CD4-positive, alpha-beta T cell (primary cell): ENCODE data around the gene GUK1. TPM values are rescaled to one million over a fixed set of nuclear protein-coding genes. Genes with fewer than 3 reads are reported as not detected.

Experiments used
- ATAC-seq: fragments of 200-7000 bp; cut with Tn5 transposase; one replicate; pipeline ENCODE4 v1.10.0; 2022; ENCODE audit warnings: mild to moderate bottlenecking; ENCODE audit not compliant: poor library complexity
- CTCF ChIA-PET: fragments of 350-600 bp; sonication (Branson Sonifier 250); formaldehyde crosslinking; loops from one replicate; lab custom pipeline; 2021; ENCODE audit warnings: antibody characterized with exemption, inconsistent platforms; lab: Charles Lee
- POLR2A ChIA-PET: fragments of 350-600 bp; sonication (Branson Sonifier 250); formaldehyde crosslinking; loops from one replicate; lab custom pipeline; 2021; ENCODE audit warnings: antibody characterized with exemption, inconsistent platforms; lab: Charles Lee
- DNase-seq, 14 experiments: peaks; one replicate each; pipeline ENCODE4 v3.0.0-alpha.2; 2013 to 2020; ENCODE audit warnings: mixed read lengths in 2 of 14
- H3K27ac ChIP-seq, 2 donors: one replicate each; pipeline versions ENCODE4 v1.5.1 to v1.7.0; 2013; ENCODE audit warnings: low read length in 2 of 2, low read depth in 1 of 2, mild to moderate bottlenecking in 1 of 2
- H3K27me3 ChIP-seq, 2 experiments: 1 replicate in 1 of 2; 2 replicates in 1 of 2; pipeline versions ENCODE4 v1.6.1 to v1.7.0; 2013; ENCODE audit warnings: low read length in 2 of 2, control low read depth in 1 of 2, mild to moderate bottlenecking in 1 of 2, moderate library complexity in 1 of 2; ENCODE audit not compliant: insufficient read depth in 2 of 2, control insufficient read depth in 1 of 2
- H3K36me3 ChIP-seq: one replicate; pipeline ENCODE4 v1.6.1; 2013; ENCODE audit warnings: low read length, control low read depth; ENCODE audit not compliant: insufficient read depth
- H3K4me1 ChIP-seq: one replicate; pipeline ENCODE4 v1.6.1; 2013; ENCODE audit warnings: low read length, control low read depth; ENCODE audit not compliant: insufficient read depth
- H3K4me3 ChIP-seq: one replicate; pipeline ENCODE4 v1.5.1; 2013; ENCODE audit warnings: mild to moderate bottlenecking, low read length, moderate library complexity
- H3K9me3 ChIP-seq, 2 experiments: 1 replicate in 1 of 2; 2 replicates in 1 of 2; pipeline versions ENCODE4 v1.6.1 to v1.7.0; 2013; ENCODE audit warnings: low read length in 2 of 2, mild to moderate bottlenecking in 2 of 2, control low read depth in 1 of 2, moderate library complexity in 1 of 2; ENCODE audit not compliant: control insufficient read depth in 1 of 2, insufficient read depth in 1 of 2
- H3K27ac Mint-ChIP-seq: one replicate; pipeline ENCODE4 v1.8.0; 2020; ENCODE audit warnings: mixed read lengths
- H3K27me3 Mint-ChIP-seq: one replicate; pipeline ENCODE4 v1.8.0; 2021; ENCODE audit warnings: mixed read lengths
- H3K36me3 Mint-ChIP-seq: one replicate; pipeline ENCODE4 v1.8.0; 2021; ENCODE audit warnings: low read depth, mixed read lengths
- H3K4me1 Mint-ChIP-seq: one replicate; pipeline ENCODE4 v1.8.0; 2021; ENCODE audit warnings: low read depth, mixed read lengths
- H3K4me3 Mint-ChIP-seq: one replicate; pipeline ENCODE4 v1.8.0; 2020; ENCODE audit warnings: mild to moderate bottlenecking, mixed read lengths
- H3K9me3 Mint-ChIP-seq: one replicate; pipeline ENCODE4 v1.8.0; 2020; ENCODE audit warnings: mixed read lengths
- CTCF ChIP-seq: fragments of 200-600 bp; IDR thresholded peaks from one replicate; pipeline ENCODE4 v1.8.0; 2022; ENCODE audit warnings: antibody characterized with exemption, mild to moderate bottlenecking
- intact Hi-C, 2 experiments: fragments of 100-400 bp; cut with DNase I in 1 of 2; cut with micrococcal nuclease in 1 of 2; formaldehyde crosslinking; loops; one replicate each; pipeline versions ENCODE4 v1.15.1 to v1.9.0; 2023 to 2025; cut with DNase I, micrococcal nuclease
- polyA plus RNA-seq, 2 donors: library from polyadenylated mRNA; unstranded; fragments of 120-200 nt; gene quantifications; one replicate each; pipeline ENCODE4 v1.2.1, GENCODE V29; 2013
- total RNA-seq, 174 experiments: library from RNA in 2 of 174; stranded (reverse) in 2 of 174; gene quantifications; one replicate each; pipeline ENCODE4 v1.2.3 and lab custom pipeline; 2021 to 2026

Gene GUK1, protein sequence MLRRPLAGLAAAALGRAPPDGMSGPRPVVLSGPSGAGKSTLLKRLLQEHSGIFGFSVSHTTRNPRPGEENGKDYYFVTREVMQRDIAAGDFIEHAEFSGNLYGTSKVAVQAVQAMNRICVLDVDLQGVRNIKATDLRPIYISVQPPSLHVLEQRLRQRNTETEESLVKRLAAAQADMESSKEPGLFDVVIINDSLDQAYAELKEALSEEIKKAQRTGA
- total RNA-seq = 100 to 1,000 TPM; 373 to 378 TPM
- polyA plus RNA-seq (2013, experiment 1 of 2) = 205 TPM
- 200 TPM for polyA plus RNA-seq (2013, experiment 2 of 2)
- 76.2 to 236 (median 120) reads per million in 172 experiments for total RNA-seq (lab: John Stamatoyannopoulos, UW)

GRCh38 chr1:228139931-228140723 lies at the start of gene GUK1:
Gene GUK1, plus strand, starts transcription at chr1:228140279. Its CDS starts 24 bp downstream, at chr1:228140303.
- Mint-ChIP-seq H3K9me3 (no peaks in the 10 kb centered on the region), H3K36me3 (peaks cover 34% of the 10 kb centered on the region), H3K4me3 (peak within 1 kb of the TSS; percentile 90), H3K27me3 (no peaks in the 10 kb centered on the region), H3K4me1 (peaks cover 44% of the 10 kb centered on the region), H3K27ac (peak within 1 kb of the TSS; percentile 94)
- Histone ChIP-seq H3K4me1 (peaks cover 51% of the 10 kb centered on the region), H3K9me3 (no peaks in the 10 kb centered on the region), H3K27ac (peak within 1 kb of the TSS; percentile 92 to 97), H3K36me3 (peaks cover 17% of the 10 kb centered on the region), H3K4me3 (peak within 1 kb of the TSS; percentile 78), H3K27me3 (no peaks in the 10 kb centered on the region)
- CTCF ChIA-PET = interaction anchor here (1.0 to 2.2 kb wide), 4 partner anchors 9 to 318 kb away, joined by 3 to 11 read pairs (median 9); no protein-coding TSS in a partner anchor
- intact Hi-C loops = loop anchor here (1.0 to 10.0 kb wide), 9 partner anchors 25 to 1365 kb away; partner anchors contain the start of genes MRPL55 (in 2 of the 2), ARF1 (in 1 of the 2), IBA57 (in 1 of the 2) and NUP133 (in 1 of the 2)
- POLR2A ChIA-PET = interaction anchor here (1.0 to 1.8 kb wide), 10 partner anchors 9 to 347 kb away, joined by 3 to 56 read pairs (median 7); partner anchors contain the start of genes ARF1, IBA57 and RNF187
- DNase-seq (peak; percentile 99 to 100 (median 100)), ATAC-seq (peak; percentile 88)
- no peak for TF ChIP-seq CTCF

DNA sequence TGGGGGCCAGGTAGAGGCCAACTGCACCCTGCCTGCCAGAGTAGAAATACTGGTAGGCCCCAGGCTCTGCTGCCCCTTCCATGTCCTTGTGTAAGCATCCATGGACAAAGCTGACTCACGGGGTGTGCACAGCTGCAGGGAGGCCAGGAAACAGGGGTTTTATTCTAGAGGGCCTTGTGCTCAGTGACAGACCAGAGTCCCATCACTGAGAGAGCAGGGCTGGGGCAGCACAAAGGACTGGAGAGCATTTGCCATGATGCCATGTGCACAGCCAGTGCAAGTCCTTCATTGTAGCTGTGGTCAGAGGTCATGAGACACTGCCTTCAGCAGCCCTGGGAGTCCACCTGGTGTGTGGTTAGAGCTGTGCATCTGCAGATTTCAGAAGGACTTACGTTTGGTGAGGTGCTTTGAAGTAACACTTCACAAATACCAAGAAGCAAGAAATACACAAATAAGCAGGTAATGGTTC lies 49.4 kb upstream of the GUK1 start:
- Histone ChIP-seq H3K9me3 (peaks cover 7 to 23% of the 10 kb centered on the region in 2 experiments), H3K4me1 (peaks cover 93% of the 10 kb centered on the region), H3K27ac (peak overlapping the region in 1 of 2 donors; percentile 46), H3K4me3 (no peak overlapping the region), H3K27me3 (no peaks in the 10 kb centered on the region), H3K36me3 (peaks cover 47% of the 10 kb centered on the region)
- DNase-seq (peak in 2 of 14 experiments; percentile 2 to 43), ATAC-seq (no peak)
- Mint-ChIP-seq H3K36me3 (peaks cover 73% of the 10 kb centered on the region), H3K9me3 (peaks cover 5% of the 10 kb centered on the region), H3K27ac (peak overlapping the region; percentile 99), H3K4me1 (peaks cover 90% of the 10 kb centered on the region), H3K27me3 (no peaks in the 10 kb centered on the region), H3K4me3 (peak overlapping the region; percentile 59)
- ChIA-PET POLR2A (interaction anchor here (1.0 to 2.4 kb wide), 4 partner anchors 8 to 396 kb away, joined by 4 to 20 read pairs (median 4); partner anchors contain the start of genes ARF1 and RNF187), CTCF (interaction anchor here (1.2 kb wide), 1 partner anchor 9 kb away, joined by 3 read pairs; no protein-coding TSS in a partner anchor)
- intact Hi-C loops = no loop called here
- no peak for TF ChIP-seq CTCF

DNA sequence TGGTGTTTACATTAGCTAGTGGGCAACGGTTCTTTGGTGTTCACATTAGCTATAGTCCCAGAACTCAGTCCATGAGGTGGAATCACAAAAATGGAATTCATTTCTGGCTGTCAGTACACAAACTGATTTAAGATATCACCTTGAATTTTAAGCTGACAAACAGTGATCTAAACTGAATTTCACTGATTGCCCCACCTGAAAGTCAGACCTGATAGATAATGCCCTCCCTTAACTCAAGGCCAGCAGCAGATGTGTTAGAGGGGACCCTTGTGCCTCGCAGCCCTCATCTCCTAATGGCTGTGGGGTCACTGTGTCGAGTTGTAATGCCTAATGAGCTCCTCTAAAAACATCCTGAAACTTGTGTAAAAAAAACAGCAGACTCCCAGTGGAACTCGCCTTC lies 49.0 kb upstream of the GUK1 start:
- ATAC-seq = no peak
- Histone ChIP-seq H3K4me3 (no peak overlapping the region), H3K27ac (no peak overlapping the region), H3K27me3 (no peaks in the 10 kb centered on the region), H3K9me3 (peaks cover 7 to 23% of the 10 kb centered on the region in 2 experiments), H3K36me3 (peaks cover 50% of the 10 kb centered on the region), H3K4me1 (peaks cover 93% of the 10 kb centered on the region)
- peak overlapping the region; percentile 59 for H3K4me3 Mint-ChIP-seq
- DNase-seq = no peak
- ChIA-PET CTCF (interaction anchor here (1.2 kb wide), 1 partner anchor 9 kb away, joined by 3 read pairs; no protein-coding TSS in a partner anchor), POLR2A (interaction anchor here (1.0 to 2.4 kb wide), 4 partner anchors 8 to 396 kb away, joined by 4 to 20 read pairs (median 4); partner anchors contain the start of genes ARF1 and RNF187)
- H3K9me3 Mint-ChIP-seq = peaks cover 5% of the 10 kb centered on the region
- intact Hi-C loops = no loop called here
- no peak for TF ChIP-seq CTCF
- no peaks in the 10 kb centered on the region for H3K27me3 Mint-ChIP-seq
- peak overlapping the region; percentile 99 for H3K27ac Mint-ChIP-seq
- peaks cover 90% of the 10 kb centered on the region for H3K4me1 Mint-ChIP-seq
- H3K36me3 Mint-ChIP-seq = peaks cover 76% of the 10 kb centered on the region
